ENCODE data around the gene CCK.

GRCh38 chr3:42235532-42235931 lies 30.5 kb downstream of the CCK start:
- TF ChIP-seq CTCF (IDR thresholded peaks at IDR 0.05; ENCODE audit: poor library complexity) (no peak), EZH2 (IDR thresholded peaks at IDR 0.05; ENCODE audit: borderline replicate concordance) (no peak), EZH2phosphoT487 (IDR thresholded peaks at IDR 0.05; ENCODE audit: low read depth, severe bottlenecking, unreplicated experiment) (no peak)
